Panc1 (cell line): Measurements from ENCODE around the gene RANBP3L. TPM values are rescaled to one million over a fixed set of nuclear protein-coding genes. Genes with fewer than 3 reads are reported as not detected.

Experiments used
- ATAC-seq: fragments of 200-7000 bp; cut with Tn5 transposase; 2 replicates; pipeline ENCODE4 v1.9.1; 2020; ENCODE audit warnings: mild to moderate bottlenecking, moderate library complexity
- BruUV-seq: library from RNA; stranded (reverse); fragments of 400-500 nt; replicated peaks from 2 replicates; lab custom pipeline; 2021; lab: Mats Ljungman, UMichigan
- CTCF ChIA-PET: fragments of 300-600 bp; sonication (Branson Sonifier 250); formaldehyde crosslinking; loops from one replicate; lab custom pipeline; 2022; ENCODE audit warnings: antibody characterized with exemption; lab: Charles Lee
- POLR2A ChIA-PET: fragments of 300-600 bp; sonication (Branson Sonifier 250); formaldehyde crosslinking; loops from one replicate; lab custom pipeline; 2022; ENCODE audit warnings: antibody characterized with exemption; lab: Charles Lee
- DNase-seq: peaks from one replicate; pipeline ENCODE4 v3.0.0-alpha.2; 2010; ENCODE audit warnings: low read depth, low spot score
- H3K27ac ChIP-seq: 2 replicates; pipeline ENCODE4 v1.5.1; 2011; ENCODE audit warnings: mild to moderate bottlenecking, low read length, inconsistent platforms
- H3K27me3 ChIP-seq: fragments of 200-500 bp; sonication (Bioruptor generic); 2 replicates; pipeline ENCODE4 v1.6.0; 2014; ENCODE audit warnings: low read length, inconsistent platforms; ENCODE audit not compliant: control insufficient read depth, insufficient read depth
- H3K36me3 ChIP-seq: fragments of 200-500 bp; sonication (Bioruptor generic); 2 replicates; pipeline ENCODE4 v1.5.1; 2014; ENCODE audit warnings: inconsistent platforms, mild to moderate bottlenecking, low read length, moderate library complexity; ENCODE audit not compliant: control insufficient read depth, insufficient read depth
- H3K4me1 ChIP-seq: 2 replicates; pipeline ENCODE4 v1.5.1; 2011; ENCODE audit warnings: inconsistent platforms, mild to moderate bottlenecking, low read length, moderate library complexity; ENCODE audit not compliant: control insufficient read depth, insufficient read depth
- H3K4me3 ChIP-seq, 2 experiments: 2 replicates each; pipeline ENCODE4 v1.5.1; 2011 to 2012; ENCODE audit warnings: low read depth in 2 of 2, low read length in 2 of 2, mild to moderate bottlenecking in 2 of 2, inconsistent platforms in 1 of 2, moderate library complexity in 1 of 2
- H3K9me3 ChIP-seq: fragments of 200-500 bp; sonication (Bioruptor generic); 2 replicates; pipeline ENCODE4 v1.5.1; 2014; ENCODE audit warnings: low read depth, mild to moderate bottlenecking, inconsistent platforms, low read length, moderate library complexity; ENCODE audit not compliant: control insufficient read depth, insufficient read depth
- POLR2AphosphoS5 ChIP-seq: IDR thresholded peaks from 2 replicates; pipeline ENCODE4 v1.6.1; 2012; ENCODE audit warnings: mild to moderate bottlenecking, low read depth, low read length, moderate library complexity
- SIN3A ChIP-seq: IDR thresholded peaks from 2 replicates; pipeline ENCODE4 v1.6.1; 2012; ENCODE audit warnings: low read depth, mild to moderate bottlenecking, low read length, moderate library complexity, borderline replicate concordance; ENCODE audit not compliant: insufficient read depth
- TCF7L2 ChIP-seq: IDR thresholded peaks from 2 replicates; pipeline ENCODE4 v1.6.1; 2011; ENCODE audit warnings: mild to moderate bottlenecking, low read depth, low read length, inconsistent platforms
- in situ Hi-C: cut with HindIII; loops from 2 replicates; pipeline ENCODE4 v1.10.0; 2016; ENCODE audit warnings: low sequenced_read_pairs, low pct_unique_long_range_greater_than_20kb
- intact Hi-C: fragments of 100-400 bp; cut with micrococcal nuclease; formaldehyde crosslinking; loops from one replicate; pipeline ENCODE4 v1.10.0; 2022; ENCODE audit not compliant: unreplicated experiment
- total RNA-seq: library from RNA; stranded (reverse); gene quantifications from one replicate; pipeline ENCODE4 v1.2.1, GENCODE V29; 2021; ENCODE audit not compliant: unreplicated experiment
- TF ChIP-seq, protein P1 (sequence below): fragments of 450-650 bp; IDR thresholded peaks from 2 replicates; pipeline ENCODE4 v1.5.1; 2017; ENCODE audit warnings: mild to moderate bottlenecking
- TF ChIP-seq, protein P2 (sequence below), 2 experiments: IDR thresholded peaks; 2 replicates each; pipeline ENCODE4 v1.6.1; 2011 to 2012; ENCODE audit warnings: low read depth in 2 of 2, control low read depth in 1 of 2, low read length in 1 of 2, mild to moderate bottlenecking in 1 of 2, moderate library complexity in 1 of 2; ENCODE audit not compliant: insufficient read depth in 1 of 2

Gene RANBP3L
- total RNA-seq, 1 experiment from 2014 or later = 0.28 TPM

DNA sequence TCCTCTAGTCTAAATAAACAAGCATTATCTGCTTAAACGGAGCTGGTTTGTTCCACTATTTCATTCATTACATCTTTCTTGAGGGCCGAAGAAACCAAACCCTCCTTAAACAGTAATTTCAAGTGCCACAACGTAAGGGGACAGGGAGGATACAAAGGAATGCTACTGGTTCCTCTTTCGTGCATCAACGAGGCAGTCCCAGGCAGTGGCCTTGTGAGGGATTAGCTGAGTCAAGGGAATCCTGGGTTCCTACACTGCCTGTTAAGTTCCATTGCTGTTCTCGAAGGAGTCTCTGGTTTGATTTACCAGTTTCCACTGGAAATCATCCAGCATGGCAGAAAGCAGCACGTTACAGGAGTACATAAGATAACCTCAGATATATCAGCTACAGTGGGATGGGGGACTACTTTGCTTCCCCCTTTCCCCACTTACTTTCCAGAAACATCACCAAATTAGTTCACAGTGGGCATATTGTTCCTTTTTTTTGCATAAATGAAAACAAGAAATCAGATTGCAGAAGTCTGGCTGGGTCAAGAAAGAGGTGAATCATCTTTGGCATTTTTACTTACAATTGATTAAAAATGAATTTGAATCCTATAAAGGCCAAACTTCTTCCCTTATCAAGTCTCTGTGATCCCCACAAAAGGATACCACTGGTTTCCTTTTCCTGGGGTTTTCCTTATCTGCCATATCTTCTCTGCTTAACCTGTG is 2.5 kb upstream of the RANBP3L start:
- Histone ChIP-seq H3K27ac (no peak overlapping the region), H3K27me3 (peaks cover 3% of the 10 kb centered on the region), H3K9me3 (no peaks in the 10 kb centered on the region), H3K4me1 (no peaks in the 10 kb centered on the region; the same call in 1 of the 2 replicates), H3K36me3 (no peaks in the 10 kb centered on the region), H3K4me3 (no peak overlapping the region)
- DNase-seq (no peak), ATAC-seq (no peak)
- TF ChIP-seq TCF7L2 = no peak
- TF ChIP-seq SIN3A = no peak
- TF ChIP-seq, protein P1, sequence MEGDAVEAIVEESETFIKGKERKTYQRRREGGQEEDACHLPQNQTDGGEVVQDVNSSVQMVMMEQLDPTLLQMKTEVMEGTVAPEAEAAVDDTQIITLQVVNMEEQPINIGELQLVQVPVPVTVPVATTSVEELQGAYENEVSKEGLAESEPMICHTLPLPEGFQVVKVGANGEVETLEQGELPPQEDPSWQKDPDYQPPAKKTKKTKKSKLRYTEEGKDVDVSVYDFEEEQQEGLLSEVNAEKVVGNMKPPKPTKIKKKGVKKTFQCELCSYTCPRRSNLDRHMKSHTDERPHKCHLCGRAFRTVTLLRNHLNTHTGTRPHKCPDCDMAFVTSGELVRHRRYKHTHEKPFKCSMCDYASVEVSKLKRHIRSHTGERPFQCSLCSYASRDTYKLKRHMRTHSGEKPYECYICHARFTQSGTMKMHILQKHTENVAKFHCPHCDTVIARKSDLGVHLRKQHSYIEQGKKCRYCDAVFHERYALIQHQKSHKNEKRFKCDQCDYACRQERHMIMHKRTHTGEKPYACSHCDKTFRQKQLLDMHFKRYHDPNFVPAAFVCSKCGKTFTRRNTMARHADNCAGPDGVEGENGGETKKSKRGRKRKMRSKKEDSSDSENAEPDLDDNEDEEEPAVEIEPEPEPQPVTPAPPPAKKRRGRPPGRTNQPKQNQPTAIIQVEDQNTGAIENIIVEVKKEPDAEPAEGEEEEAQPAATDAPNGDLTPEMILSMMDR = no peak
- TF ChIP-seq, protein P2, sequence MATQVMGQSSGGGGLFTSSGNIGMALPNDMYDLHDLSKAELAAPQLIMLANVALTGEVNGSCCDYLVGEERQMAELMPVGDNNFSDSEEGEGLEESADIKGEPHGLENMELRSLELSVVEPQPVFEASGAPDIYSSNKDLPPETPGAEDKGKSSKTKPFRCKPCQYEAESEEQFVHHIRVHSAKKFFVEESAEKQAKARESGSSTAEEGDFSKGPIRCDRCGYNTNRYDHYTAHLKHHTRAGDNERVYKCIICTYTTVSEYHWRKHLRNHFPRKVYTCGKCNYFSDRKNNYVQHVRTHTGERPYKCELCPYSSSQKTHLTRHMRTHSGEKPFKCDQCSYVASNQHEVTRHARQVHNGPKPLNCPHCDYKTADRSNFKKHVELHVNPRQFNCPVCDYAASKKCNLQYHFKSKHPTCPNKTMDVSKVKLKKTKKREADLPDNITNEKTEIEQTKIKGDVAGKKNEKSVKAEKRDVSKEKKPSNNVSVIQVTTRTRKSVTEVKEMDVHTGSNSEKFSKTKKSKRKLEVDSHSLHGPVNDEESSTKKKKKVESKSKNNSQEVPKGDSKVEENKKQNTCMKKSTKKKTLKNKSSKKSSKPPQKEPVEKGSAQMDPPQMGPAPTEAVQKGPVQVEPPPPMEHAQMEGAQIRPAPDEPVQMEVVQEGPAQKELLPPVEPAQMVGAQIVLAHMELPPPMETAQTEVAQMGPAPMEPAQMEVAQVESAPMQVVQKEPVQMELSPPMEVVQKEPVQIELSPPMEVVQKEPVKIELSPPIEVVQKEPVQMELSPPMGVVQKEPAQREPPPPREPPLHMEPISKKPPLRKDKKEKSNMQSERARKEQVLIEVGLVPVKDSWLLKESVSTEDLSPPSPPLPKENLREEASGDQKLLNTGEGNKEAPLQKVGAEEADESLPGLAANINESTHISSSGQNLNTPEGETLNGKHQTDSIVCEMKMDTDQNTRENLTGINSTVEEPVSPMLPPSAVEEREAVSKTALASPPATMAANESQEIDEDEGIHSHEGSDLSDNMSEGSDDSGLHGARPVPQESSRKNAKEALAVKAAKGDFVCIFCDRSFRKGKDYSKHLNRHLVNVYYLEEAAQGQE (IDR thresholded peaks at IDR 0.05; ENCODE audit: insufficient read depth in 1 of 2, low read depth in 2 of 2, low read length in 1 of 2) = no peak
- no peak for TF ChIP-seq POLR2AphosphoS5
- in situ Hi-C loops (no loop called here), intact Hi-C loops (loop anchor here (10.0 kb wide), 1 partner anchor 129 kb away; no protein-coding TSS in a partner anchor)
- POLR2A ChIA-PET = no interaction called here
- CTCF ChIA-PET = interaction anchor here (0.5 kb wide), 1 partner anchor 38 kb away, joined by 10 read pairs; no protein-coding TSS in a partner anchor
- BruUV-seq = no TSS peak

DNA sequence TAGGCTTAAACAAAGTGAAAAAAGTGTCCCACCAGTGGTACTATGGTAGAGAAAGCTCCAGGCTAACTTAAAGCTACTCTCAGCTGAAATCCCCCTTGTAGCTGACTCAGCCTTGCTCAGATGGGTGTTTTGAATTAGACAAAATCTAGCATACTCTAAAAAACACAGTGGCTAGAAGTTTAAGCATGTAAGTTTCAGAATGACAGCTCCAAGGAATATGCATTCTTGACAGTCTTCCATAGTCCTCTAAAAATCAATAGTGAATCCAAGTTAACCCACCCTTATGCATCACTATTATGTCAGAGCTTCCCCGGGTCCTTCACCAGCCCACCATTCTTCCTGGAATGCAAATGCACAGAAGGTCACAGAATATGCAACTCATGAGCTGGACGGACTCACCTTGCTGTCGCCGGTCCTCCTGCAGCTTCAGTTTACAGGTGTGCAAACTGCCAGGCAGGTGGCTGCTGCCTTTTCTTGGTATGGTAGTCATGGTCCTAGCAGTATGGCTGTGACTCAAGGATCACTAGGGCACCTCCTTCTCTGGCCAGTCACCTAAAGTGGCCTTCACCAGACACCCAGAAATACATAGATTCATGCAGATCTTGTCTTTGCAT is 668 bp downstream of the RANBP3L start:
- Histone ChIP-seq H3K36me3 (no peaks in the 10 kb centered on the region), H3K4me1 (no peaks in the 10 kb centered on the region; the same call in 1 of the 2 replicates), H3K27me3 (peaks cover 3% of the 10 kb centered on the region), H3K9me3 (no peaks in the 10 kb centered on the region), H3K27ac (no peak overlapping the region), H3K4me3 (no peak overlapping the region)
- no peak for DNase-seq
- ATAC-seq = no peak
- TF ChIP-seq, protein P2 (IDR thresholded peaks at IDR 0.05; ENCODE audit: insufficient read depth in 1 of 2, low read depth in 2 of 2, low read length in 1 of 2) = no peak
- no peak for TF ChIP-seq TCF7L2
- TF ChIP-seq, protein P1 = no peak
- TF ChIP-seq SIN3A = no peak
- no peak for TF ChIP-seq POLR2AphosphoS5
- BruUV-seq = no TSS peak
- POLR2A ChIA-PET = no interaction called here
- in situ Hi-C loops = no loop called here
- intact Hi-C loops = loop anchor here (10.0 kb wide), 1 partner anchor 126 kb away; no protein-coding TSS in a partner anchor
- CTCF ChIA-PET = no interaction called here
